ENCODE data around the gene NDUFAF2.

DNA sequence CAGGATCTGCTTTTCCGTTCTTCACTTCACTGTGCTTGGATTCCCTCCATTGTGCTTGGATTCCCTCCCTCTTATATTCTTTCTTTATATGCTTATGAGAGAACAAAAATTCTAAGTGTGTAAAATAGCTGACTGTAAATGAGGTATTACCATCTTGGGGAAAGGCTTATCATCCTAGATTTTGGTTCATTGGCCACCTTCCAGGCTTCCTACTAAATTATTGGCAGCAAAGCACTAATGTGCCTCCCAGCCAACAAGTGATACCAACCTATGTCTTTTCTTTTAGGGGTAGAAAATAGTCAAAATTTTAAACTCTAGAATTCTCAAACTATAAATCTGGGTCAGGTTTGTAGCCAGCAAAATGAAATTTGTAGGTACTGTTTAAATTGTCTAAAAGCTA, 52.7 kb downstream of the NDUFAF2 start:
- TF ChIP-seq POLR2A (IDR thresholded peaks at IDR 0.05) (no peak), CTCF (IDR thresholded peaks at IDR 0.05) (no peak)

Measured in gastroesophageal sphincter (tissue), 3 donors.